Esophagus (tissue), 2 donors: ENCODE results near the gene PDLIM4. TPM values are rescaled to one million over a fixed set of nuclear protein-coding genes. Genes with fewer than 3 reads are reported as not detected.
A peak's percentile ranks its signal among the peaks of the same experiment; 100 is the strongest.

Experiments used
- H3K27ac ChIP-seq, 2 donors: one replicate each; pipeline ENCODE4 v1.5.1; 2013; ENCODE audit warnings: low read depth in 2 of 2, mild to moderate bottlenecking in 2 of 2, inconsistent platforms in 1 of 2, low read length in 1 of 2, moderate library complexity in 1 of 2
- H3K27me3 ChIP-seq, 2 donors: one replicate each; pipeline ENCODE4 v1.6.1; 2013; ENCODE audit warnings: low read length in 2 of 2, control low read depth in 1 of 2, mild to moderate bottlenecking in 1 of 2; ENCODE audit not compliant: insufficient read depth in 2 of 2, control insufficient read depth in 1 of 2
- H3K36me3 ChIP-seq, 2 donors: one replicate each; pipeline ENCODE4 v1.6.1; 2013; ENCODE audit warnings: low read length in 1 of 2; ENCODE audit not compliant: control insufficient read depth in 2 of 2, insufficient read depth in 2 of 2
- H3K4me1 ChIP-seq, 2 donors: one replicate each; pipeline ENCODE4 v1.6.1; 2013; ENCODE audit warnings: low read length in 1 of 2; ENCODE audit not compliant: control insufficient read depth in 2 of 2, insufficient read depth in 2 of 2
- H3K4me3 ChIP-seq, 2 donors: one replicate each; pipeline ENCODE4 v1.5.1; 2013; ENCODE audit warnings: low read length in 2 of 2, mild to moderate bottlenecking in 2 of 2, low read depth in 1 of 2, moderate library complexity in 1 of 2
- H3K9me3 ChIP-seq, 2 donors: one replicate each; pipeline ENCODE4 v1.6.1; 2013; ENCODE audit warnings: mild to moderate bottlenecking in 2 of 2, low read depth in 1 of 2, low read length in 1 of 2, moderate library complexity in 1 of 2; ENCODE audit not compliant: control insufficient read depth in 2 of 2, insufficient read depth in 1 of 2
- WGBS, 2 donors: extraction: QIAGEN DNeasy Blood & Tissue Kit; methylation state at CpG; one replicate each; pipeline ENCODE4 v1.1.7; 2013; 5-methylcytosine and 5-hydroxymethylcytosine counted together
- polyA plus RNA-seq, 2 donors: library from polyadenylated mRNA; stranded (reverse); fragments of 200-250 nt; gene quantifications; one replicate each; pipeline ENCODE4 v1.2.3, GENCODE V29; 2013
- donor health status: healthy with polysubstance abuse.
- donor health status: Bipolar disorder and iron deficiency.

The PDLIM4 gene
- polyA plus RNA-seq = 10 to 100 TPM; 33.3 to 58.9 TPM

GRCh38 chr5:132257131-132258101 is at the start of gene PDLIM4:
Gene PDLIM4 (plus strand): TSS chr5:132257696. CDS start chr5:132257735, 39 bp downstream.
- H3K4me1 ChIP-seq = peaks cover 14 to 47% of the 10 kb centered on the region in 2 donors
- H3K27me3 ChIP-seq = no peaks in the 10 kb centered on the region
- WGBS, 2 donors = 13 to 26% methylated on average over 56 to 87 of the region's 88 CpGs
- peak within 1 kb of the TSS; percentile 73 to 79 for H3K4me3 ChIP-seq
- H3K9me3 ChIP-seq = no peaks in the 10 kb centered on the region
- peak within 1 kb of the TSS; percentile 91 to 96 for H3K27ac ChIP-seq
- H3K36me3 ChIP-seq = peaks cover 0 to 2% of the 10 kb centered on the region in 2 donors

- Histone ChIP-seq H3K9me3 (no peaks in the 10 kb centered on the region), H3K27ac (no peak overlapping the region), H3K4me3 (no peak overlapping the region), H3K27me3 (no peaks in the 10 kb centered on the region), H3K4me1 (peaks cover 0 to 4% of the 10 kb centered on the region in 2 donors), H3K36me3 (peaks cover 5 to 34% of the 10 kb centered on the region in 2 donors)
- 92 to 94% methylated on average over 5 of the region's 5 CpGs for WGBS, 2 donors
These were observed 49.7 kb upstream of the PDLIM4 start for GRCh38 chr5:132207778-132208177.

- H3K4me1 ChIP-seq = peaks cover 0 to 4% of the 10 kb centered on the region in 2 donors
- H3K27me3 ChIP-seq = no peaks in the 10 kb centered on the region
- no peak overlapping the region for H3K4me3 ChIP-seq
- 76 to 79% methylated on average over 9 of the region's 9 CpGs for WGBS, 2 donors
- no peaks in the 10 kb centered on the region for H3K9me3 ChIP-seq
- no peak overlapping the region for H3K27ac ChIP-seq
- peaks cover 5 to 41% of the 10 kb centered on the region in 2 donors for H3K36me3 ChIP-seq
These were observed 48.4 kb upstream of the PDLIM4 start for GRCh38 chr5:132209131-132209530.

- H3K27ac ChIP-seq = no peak overlapping the region
- H3K4me3 ChIP-seq = no peak overlapping the region
- H3K27me3 ChIP-seq = no peaks in the 10 kb centered on the region
- WGBS, 2 donors = 96% methylated on average over 11 of the region's 11 CpGs
- no peaks in the 10 kb centered on the region for H3K9me3 ChIP-seq
- H3K4me1 ChIP-seq = peaks cover 0 to 10% of the 10 kb centered on the region in 2 donors
- H3K36me3 ChIP-seq = peaks cover 5 to 37% of the 10 kb centered on the region in 2 donors
These were observed 47.5 kb upstream of the PDLIM4 start for GRCh38 chr5:132209901-132210545.

- Histone ChIP-seq H3K27me3 (no peaks in the 10 kb centered on the region), H3K36me3 (peaks cover 5 to 34% of the 10 kb centered on the region in 2 donors), H3K27ac (no peak overlapping the region), H3K4me3 (no peak overlapping the region), H3K4me1 (peaks cover 3 to 11% of the 10 kb centered on the region in 2 donors), H3K9me3 (no peaks in the 10 kb centered on the region)
- WGBS, 2 donors = 96 to 100% methylated on average over 1 of the region's 1 CpG
These were observed 46.6 kb upstream of the PDLIM4 start for GRCh38 chr5:132210944-132211343.

GRCh38 chr5:132211787-132212186 is 45.7 kb upstream of the PDLIM4 start:
- Histone ChIP-seq H3K4me3 (no peak overlapping the region), H3K27me3 (no peaks in the 10 kb centered on the region), H3K9me3 (no peaks in the 10 kb centered on the region), H3K27ac (no peak overlapping the region), H3K4me1 (peaks cover 3 to 11% of the 10 kb centered on the region in 2 donors), H3K36me3 (peaks cover 5 to 34% of the 10 kb centered on the region in 2 donors)
- WGBS, 2 donors = 40 to 51% methylated on average over 1 of the region's 1 CpG

- no peak overlapping the region for H3K4me3 ChIP-seq
- no peaks in the 10 kb centered on the region for H3K27me3 ChIP-seq
- peaks cover 3 to 11% of the 10 kb centered on the region in 2 donors for H3K4me1 ChIP-seq
- peaks cover 0 to 2% of the 10 kb centered on the region in 2 donors for H3K9me3 ChIP-seq
- H3K36me3 ChIP-seq = peaks cover 7 to 29% of the 10 kb centered on the region in 2 donors
- no peak overlapping the region for H3K27ac ChIP-seq
- WGBS, 2 donors = 93 to 96% methylated on average over 7 of the region's 7 CpGs
These were observed 43.8 kb upstream of the PDLIM4 start for GRCh38 chr5:132213666-132214065.

GRCh38 chr5:132214491-132214890 is 43.0 kb upstream of the PDLIM4 start:
- Histone ChIP-seq H3K27me3 (no peaks in the 10 kb centered on the region), H3K9me3 (peaks cover 0 to 2% of the 10 kb centered on the region in 2 donors), H3K4me1 (peaks cover 3 to 14% of the 10 kb centered on the region in 2 donors), H3K36me3 (peaks cover 7 to 24% of the 10 kb centered on the region in 2 donors), H3K4me3 (no peak overlapping the region), H3K27ac (peak overlapping the region; percentile 69 to 80)
- WGBS, 2 donors = 94% methylated on average over 4 of the region's 4 CpGs

GRCh38 chr5:132215329-132215728 is 42.2 kb upstream of the PDLIM4 start:
- H3K27me3 ChIP-seq = no peaks in the 10 kb centered on the region
- H3K4me1 ChIP-seq = peaks cover 3 to 18% of the 10 kb centered on the region in 2 donors
- no peak overlapping the region for H3K4me3 ChIP-seq
- H3K36me3 ChIP-seq = peaks cover 2 to 18% of the 10 kb centered on the region in 2 donors
- peaks cover 0 to 2% of the 10 kb centered on the region in 2 donors for H3K9me3 ChIP-seq
- 27 to 35% methylated on average over 5 of the region's 5 CpGs for WGBS, 2 donors
- peak overlapping the region; percentile 69 to 80 for H3K27ac ChIP-seq
